Measurements from ENCODE around the gene PTPRN2. TPM values are rescaled to one million over a fixed set of nuclear protein-coding genes. Genes with fewer than 3 reads are reported as not detected.
"Not testable (repeated sequence)": the region's sequence is repeated elsewhere in the genome, so short reads cannot be mapped to it uniquely, and the experiment has no call there.

PTPRN2 gene
- polyA plus RNA-seq, 1 of the 3 experiments (the other 2 are of a cell fraction), result 4.0 TPM

DNA sequence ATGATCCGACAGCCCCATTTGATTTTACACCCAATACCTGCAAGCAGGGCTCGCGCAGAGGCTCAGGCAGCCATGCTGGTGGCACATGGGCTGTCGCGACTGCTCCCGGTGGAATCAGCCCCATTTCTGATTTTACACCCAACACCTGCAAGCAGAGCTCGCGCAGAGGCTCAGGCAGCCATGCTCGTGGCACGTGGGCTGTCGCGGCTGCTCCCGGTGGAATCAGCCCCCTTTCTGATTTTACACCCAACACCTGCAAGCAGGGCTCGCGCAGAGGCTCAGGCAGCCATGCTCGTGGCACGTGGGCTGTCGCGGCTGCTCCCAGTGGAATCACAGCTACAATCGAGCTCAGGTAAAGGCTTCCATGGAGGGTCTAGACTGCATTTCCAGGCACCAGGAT lies 244.1 kb downstream of the PTPRN2 start:
- Histone ChIP-seq H3K4me3 (ENCODE audit: low read depth in 2 of 2, low read length in 1 of 2) (no peak overlapping the region), H3K36me3 (replicated peaks in 1 of 2; ENCODE audit: control insufficient read depth in 1 of 2, insufficient read depth in 2 of 2, low read length in 1 of 2) (no peaks in the 10 kb centered on the region), H3F3A (replicated peaks; ENCODE audit: insufficient read depth) (no peaks in the 10 kb centered on the region), H3K79me2 (ENCODE audit: insufficient read depth) (no peaks in the 10 kb centered on the region), H3K4me2 (no peak overlapping the region), H3K27ac (ENCODE audit: low read depth in 2 of 2, low read length in 1 of 2) (no peak overlapping the region), H3K9me3 (no peaks in the 10 kb centered on the region), H3K9me2 (no peaks in the 10 kb centered on the region), H2AFZ (ENCODE audit: low read depth) (no peak overlapping the region), H3K4me1 (ENCODE audit: control insufficient read depth in 1 of 2, insufficient read depth in 2 of 2, low read depth in 1 of 2, low read length in 1 of 2) (no peaks in the 10 kb centered on the region), H3K9ac (no peak overlapping the region), H3K27me3 (ENCODE audit: insufficient read depth) (no peaks in the 10 kb centered on the region), H4K20me1 (ENCODE audit: insufficient read depth) (no peaks in the 10 kb centered on the region)
- no peak for DNase-seq
- ChIA-PET POLR2A (no interaction called here), CTCF (interaction anchor here (1.3 kb wide), 1 partner anchor 11 kb away, joined by 7 read pairs; no protein-coding TSS in a partner anchor)
- WGBS (ENCODE audit: low lambda C conversion rate), result 58% methylated on average over 4 of the region's 20 CpGs
- TF ChIP-seq SMC3 (IDR thresholded peaks at IDR 0.05; ENCODE audit: low read depth, low read length), result no peak
- no peak for TF ChIP-seq FOSL2 (IDR thresholded peaks at IDR 0.05; ENCODE audit: borderline replicate concordance, low read depth)
- TF ChIP-seq, protein P1, sequence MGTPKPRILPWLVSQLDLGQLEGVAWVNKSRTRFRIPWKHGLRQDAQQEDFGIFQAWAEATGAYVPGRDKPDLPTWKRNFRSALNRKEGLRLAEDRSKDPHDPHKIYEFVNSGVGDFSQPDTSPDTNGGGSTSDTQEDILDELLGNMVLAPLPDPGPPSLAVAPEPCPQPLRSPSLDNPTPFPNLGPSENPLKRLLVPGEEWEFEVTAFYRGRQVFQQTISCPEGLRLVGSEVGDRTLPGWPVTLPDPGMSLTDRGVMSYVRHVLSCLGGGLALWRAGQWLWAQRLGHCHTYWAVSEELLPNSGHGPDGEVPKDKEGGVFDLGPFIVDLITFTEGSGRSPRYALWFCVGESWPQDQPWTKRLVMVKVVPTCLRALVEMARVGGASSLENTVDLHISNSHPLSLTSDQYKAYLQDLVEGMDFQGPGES (IDR thresholded peaks at IDR 0.05; ENCODE audit: low read depth, low read length), result no peak
- TF ChIP-seq, protein P2, sequence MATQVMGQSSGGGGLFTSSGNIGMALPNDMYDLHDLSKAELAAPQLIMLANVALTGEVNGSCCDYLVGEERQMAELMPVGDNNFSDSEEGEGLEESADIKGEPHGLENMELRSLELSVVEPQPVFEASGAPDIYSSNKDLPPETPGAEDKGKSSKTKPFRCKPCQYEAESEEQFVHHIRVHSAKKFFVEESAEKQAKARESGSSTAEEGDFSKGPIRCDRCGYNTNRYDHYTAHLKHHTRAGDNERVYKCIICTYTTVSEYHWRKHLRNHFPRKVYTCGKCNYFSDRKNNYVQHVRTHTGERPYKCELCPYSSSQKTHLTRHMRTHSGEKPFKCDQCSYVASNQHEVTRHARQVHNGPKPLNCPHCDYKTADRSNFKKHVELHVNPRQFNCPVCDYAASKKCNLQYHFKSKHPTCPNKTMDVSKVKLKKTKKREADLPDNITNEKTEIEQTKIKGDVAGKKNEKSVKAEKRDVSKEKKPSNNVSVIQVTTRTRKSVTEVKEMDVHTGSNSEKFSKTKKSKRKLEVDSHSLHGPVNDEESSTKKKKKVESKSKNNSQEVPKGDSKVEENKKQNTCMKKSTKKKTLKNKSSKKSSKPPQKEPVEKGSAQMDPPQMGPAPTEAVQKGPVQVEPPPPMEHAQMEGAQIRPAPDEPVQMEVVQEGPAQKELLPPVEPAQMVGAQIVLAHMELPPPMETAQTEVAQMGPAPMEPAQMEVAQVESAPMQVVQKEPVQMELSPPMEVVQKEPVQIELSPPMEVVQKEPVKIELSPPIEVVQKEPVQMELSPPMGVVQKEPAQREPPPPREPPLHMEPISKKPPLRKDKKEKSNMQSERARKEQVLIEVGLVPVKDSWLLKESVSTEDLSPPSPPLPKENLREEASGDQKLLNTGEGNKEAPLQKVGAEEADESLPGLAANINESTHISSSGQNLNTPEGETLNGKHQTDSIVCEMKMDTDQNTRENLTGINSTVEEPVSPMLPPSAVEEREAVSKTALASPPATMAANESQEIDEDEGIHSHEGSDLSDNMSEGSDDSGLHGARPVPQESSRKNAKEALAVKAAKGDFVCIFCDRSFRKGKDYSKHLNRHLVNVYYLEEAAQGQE (IDR thresholded peaks at IDR 0.05; ENCODE audit: low read depth, low read length), result no peak
- no peak for TF ChIP-seq TEAD4 (IDR thresholded peaks at IDR 0.05; ENCODE audit: borderline replicate concordance, insufficient read depth)
- no peak for TF ChIP-seq RXRA (IDR thresholded peaks at IDR 0.05; ENCODE audit: borderline replicate concordance, low read depth)
- no peak for TF ChIP-seq JUND (IDR thresholded peaks at IDR 0.05)
- no peak for TF ChIP-seq FOXM1 (IDR thresholded peaks at IDR 0.05; ENCODE audit: low read depth)
- TF ChIP-seq NFIC (IDR thresholded peaks at IDR 0.05; ENCODE audit: borderline replicate concordance), result no peak
- no peak for TF ChIP-seq POLR2AphosphoS5 (IDR thresholded peaks at IDR 0.05; ENCODE audit: low read depth, low read length)
- no peak for TF ChIP-seq GABPA (IDR thresholded peaks at IDR 0.05; ENCODE audit: low read depth)
- TF ChIP-seq MEF2A (IDR thresholded peaks at IDR 0.05; ENCODE audit: borderline replicate concordance, low read depth), result no peak

DNA sequence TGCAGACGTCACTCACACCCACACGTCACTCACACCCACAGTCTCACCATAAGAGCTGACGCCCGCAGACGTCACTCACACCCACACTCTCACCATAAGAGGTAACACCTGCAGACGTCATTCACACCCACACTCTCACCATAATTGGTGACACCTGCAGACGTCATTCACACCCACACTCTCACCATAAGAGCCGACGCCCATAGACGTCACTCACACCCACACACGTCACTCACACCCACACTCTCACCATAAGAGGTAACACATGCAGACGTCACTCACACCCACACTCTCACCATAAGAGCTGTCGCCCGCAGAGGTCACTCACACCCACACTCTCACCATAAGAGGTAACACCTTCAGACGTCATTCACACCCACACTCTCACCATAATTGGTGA lies 246.5 kb downstream of the PTPRN2 start:
- H3K4me3 ChIP-seq (ENCODE audit: low read depth in 2 of 2, low read length in 1 of 2); CTCF ChIA-PET; H3K9me3 ChIP-seq; H3K4me2 ChIP-seq; POLR2A ChIA-PET; H3K27ac ChIP-seq (ENCODE audit: low read depth in 2 of 2, low read length in 1 of 2); H3K27me3 ChIP-seq (ENCODE audit: insufficient read depth); H4K20me1 ChIP-seq (ENCODE audit: insufficient read depth); H2AFZ ChIP-seq (ENCODE audit: low read depth); H3K9me2 ChIP-seq; H3K9ac ChIP-seq; H3F3A ChIP-seq (replicated peaks; ENCODE audit: insufficient read depth); H3K4me1 ChIP-seq (ENCODE audit: control insufficient read depth in 1 of 2, insufficient read depth in 2 of 2, low read depth in 1 of 2, low read length in 1 of 2); H3K36me3 ChIP-seq (replicated peaks in 1 of 2; ENCODE audit: control insufficient read depth in 1 of 2, insufficient read depth in 2 of 2, low read length in 1 of 2); H3K79me2 ChIP-seq (ENCODE audit: insufficient read depth); DNase-seq: not testable (repeated sequence)
- 64% methylated on average over 13 of the region's 15 CpGs for WGBS (ENCODE audit: low lambda C conversion rate)

DNA sequence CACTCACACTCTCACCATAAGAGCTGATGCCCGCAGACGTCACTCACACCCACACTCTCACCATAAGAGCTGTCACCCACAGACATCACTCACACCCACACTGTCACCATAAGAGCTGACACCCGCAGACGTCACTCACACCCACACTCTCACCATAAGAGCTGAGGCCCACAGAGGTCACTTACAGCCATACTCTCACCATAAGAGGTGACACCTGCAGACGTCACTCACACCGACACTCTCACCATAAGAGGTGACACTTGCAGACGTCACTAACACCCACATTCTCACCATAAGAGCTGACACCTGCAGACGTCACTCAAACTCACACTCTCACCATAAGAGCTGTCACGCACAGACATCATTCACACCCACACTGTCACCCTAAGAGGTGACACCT lies 250.7 kb downstream of the PTPRN2 start:
- H2AFZ ChIP-seq (ENCODE audit: low read depth); H3K9ac ChIP-seq; CTCF ChIA-PET; H3K27me3 ChIP-seq (ENCODE audit: insufficient read depth); DNase-seq; H3K9me2 ChIP-seq; H3F3A ChIP-seq (replicated peaks; ENCODE audit: insufficient read depth); H3K4me2 ChIP-seq; POLR2A ChIA-PET; H3K79me2 ChIP-seq (ENCODE audit: insufficient read depth); H4K20me1 ChIP-seq (ENCODE audit: insufficient read depth); H3K9me3 ChIP-seq; H3K27ac ChIP-seq (ENCODE audit: low read depth in 2 of 2, low read length in 1 of 2); H3K36me3 ChIP-seq (replicated peaks in 1 of 2; ENCODE audit: control insufficient read depth in 1 of 2, insufficient read depth in 2 of 2, low read length in 1 of 2); H3K4me3 ChIP-seq (ENCODE audit: low read depth in 2 of 2, low read length in 1 of 2); H3K4me1 ChIP-seq (ENCODE audit: control insufficient read depth in 1 of 2, insufficient read depth in 2 of 2, low read depth in 1 of 2, low read length in 1 of 2): not testable (repeated sequence)
- 58% methylated on average over 7 of the region's 9 CpGs for WGBS (ENCODE audit: low lambda C conversion rate)

DNA sequence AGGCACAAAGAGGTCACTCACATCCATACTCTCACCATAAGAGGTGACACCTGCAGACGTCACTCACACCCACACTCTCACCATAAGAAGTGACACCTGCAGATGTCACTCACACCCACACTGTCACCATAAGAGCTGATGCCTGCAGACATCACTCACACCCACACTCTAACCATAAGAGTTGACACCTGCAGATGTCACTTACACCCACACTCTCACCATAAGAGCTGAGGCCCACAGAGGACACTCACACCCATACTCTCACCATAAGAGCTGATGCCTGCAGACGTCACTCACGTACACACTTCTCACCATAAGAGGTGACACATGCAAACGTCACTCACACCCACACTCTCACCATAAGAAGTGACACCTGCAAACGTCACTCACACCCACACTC lies 255.1 kb downstream of the PTPRN2 start:
- H3K27ac ChIP-seq (ENCODE audit: low read depth in 2 of 2, low read length in 1 of 2); H3K4me3 ChIP-seq (ENCODE audit: low read depth in 2 of 2, low read length in 1 of 2); H3K4me1 ChIP-seq (ENCODE audit: control insufficient read depth in 1 of 2, insufficient read depth in 2 of 2, low read depth in 1 of 2, low read length in 1 of 2); DNase-seq; POLR2A ChIA-PET; H3K9me3 ChIP-seq; H3F3A ChIP-seq (replicated peaks; ENCODE audit: insufficient read depth); H4K20me1 ChIP-seq (ENCODE audit: insufficient read depth); H3K36me3 ChIP-seq (replicated peaks in 1 of 2; ENCODE audit: control insufficient read depth in 1 of 2, insufficient read depth in 2 of 2, low read length in 1 of 2); H3K79me2 ChIP-seq (ENCODE audit: insufficient read depth); H3K4me2 ChIP-seq; H3K9me2 ChIP-seq; H2AFZ ChIP-seq (ENCODE audit: low read depth); H3K9ac ChIP-seq; CTCF ChIA-PET; H3K27me3 ChIP-seq (ENCODE audit: insufficient read depth): not testable (repeated sequence)
- 3% methylated on average over 3 of the region's 5 CpGs for WGBS (ENCODE audit: low lambda C conversion rate)
